BE2C (cell line): ENCODE results near the gene SAMD3.

Experiments used
- DNase-seq: peaks from one replicate; pipeline ENCODE4 v3.0.0-alpha.2; 2020
- H3K27me3 ChIP-seq: fragments of 250-450 bp; sonication (Bioruptor Pico); 2 replicates; pipeline ENCODE4 v1.5.1; 2020; ENCODE audit warnings: mild to moderate bottlenecking
- H3K36me3 ChIP-seq: fragments of 250-450 bp; sonication (Bioruptor Pico); 2 replicates; pipeline ENCODE4 v1.5.1; 2020; ENCODE audit warnings: mild to moderate bottlenecking
- H3K4me1 ChIP-seq: fragments of 250-450 bp; sonication (Bioruptor Pico); 2 replicates; pipeline ENCODE4 v1.5.1; 2020
- H3K4me3 ChIP-seq: 2 replicates; pipeline ENCODE4 v1.5.1; 2011; ENCODE audit warnings: low read depth, low read length
- H3K9me3 ChIP-seq: fragments of 250-450 bp; sonication (Bioruptor Pico); 2 replicates; pipeline ENCODE4 v1.5.1; 2020
- CTCF ChIP-seq: IDR thresholded peaks from 2 replicates; pipeline ENCODE4 v1.5.1; 2012; ENCODE audit warnings: mild to moderate bottlenecking, low read depth, low read length

SAMD3 gene

GRCh38 chr6:130107710-130108109, 115.0 kb downstream of the SAMD3 start:
- H3K9me3 ChIP-seq: no peaks in the 10 kb centered on the region
- DNase-seq: no peak

GRCh38 chr6:130105996-130106704, 116.6 kb downstream of the SAMD3 start:
- H3K27me3 ChIP-seq: no peaks in the 10 kb centered on the region
- no peak for DNase-seq
- no peaks in the 10 kb centered on the region for H3K36me3 ChIP-seq
- H3K4me3 ChIP-seq: no peak overlapping the region
- H3K9me3 ChIP-seq: no peaks in the 10 kb centered on the region
- no peak for TF ChIP-seq CTCF
- no peaks in the 10 kb centered on the region for H3K4me1 ChIP-seq

More at GRCh38 chr6:130107710-130108109, 115.0 kb downstream of the SAMD3 start:
- no peak for TF ChIP-seq CTCF
- Histone ChIP-seq H3K4me3 (no peak overlapping the region), H3K36me3 (no peaks in the 10 kb centered on the region), H3K27me3 (no peaks in the 10 kb centered on the region), H3K4me1 (no peaks in the 10 kb centered on the region)

GRCh38 chr6:130099119-130099518, 123.6 kb downstream of the SAMD3 start:
- no peaks in the 10 kb centered on the region for H3K4me1 ChIP-seq
- no peaks in the 10 kb centered on the region for H3K36me3 ChIP-seq
- no peak for DNase-seq
- H3K9me3 ChIP-seq: no peaks in the 10 kb centered on the region
- H3K27me3 ChIP-seq: no peaks in the 10 kb centered on the region
- H3K4me3 ChIP-seq: no peak overlapping the region
- no peak for TF ChIP-seq CTCF

- Histone ChIP-seq H3K36me3 (no peaks in the 10 kb centered on the region), H3K27me3 (no peaks in the 10 kb centered on the region), H3K4me3 (no peak overlapping the region), H3K4me1 (no peaks in the 10 kb centered on the region), H3K9me3 (no peaks in the 10 kb centered on the region)
- DNase-seq: no peak
- TF ChIP-seq CTCF: no peak
These were observed 124.4 kb downstream of the SAMD3 start for GRCh38 chr6:130098317-130098716.
